ENCODE measurements around the gene TRIM17. TPM values are rescaled to one million over a fixed set of nuclear protein-coding genes. Genes with fewer than 3 reads are reported as not detected.
A peak's percentile ranks its signal among the peaks of the same experiment; 100 is the strongest.

Gene TRIM17
- total and polyA plus RNA-seq, 9 of the 15 experiments (the other 6 are each of a cell fraction or from before 2014, with no cell fraction given) = not detected

GRCh38 chr1:228430243-228430642, 13.6 kb upstream of the TRIM17 start:
- intact Hi-C loops (cut with micrococcal nuclease) = no loop called here
- ChIA-PET CTCF (ENCODE audit: low intra/inter-chr PET ratio) (interaction anchor here (0.5 kb wide), 1 partner anchor 1891 kb away, joined by 3 read pairs; no protein-coding TSS in a partner anchor), POLR2A (interaction anchor here (0.6 to 1.8 kb wide), 5 partner anchors 10 to 348 kb away, joined by 3 to 7 read pairs (median 3); partner anchors contain the start of gene ARF1)
- Histone ChIP-seq H3K4me1 (replicated peaks in 1 of 2; ENCODE audit: control insufficient read depth in 2 of 2, insufficient read depth in 2 of 2, low read length in 2 of 2) (peaks cover 7 to 10% of the 10 kb centered on the region in 2 experiments; a peak in 4 of 5 replicates), H3K9me3 (replicated peaks; ENCODE audit: control insufficient read depth, insufficient read depth, low read depth, low read length) (no peaks in the 10 kb centered on the region), H3K4me3 (no peak overlapping the region), H3K9me1 (ENCODE audit: control insufficient read depth, insufficient read depth, low read length) (no peaks in the 10 kb centered on the region), H3K4me2 (ENCODE audit: insufficient read depth, low read length) (no peak overlapping the region), H3K9ac (ENCODE audit: insufficient read depth in 1 of 2, low read depth in 2 of 2, low read length in 2 of 2) (no peak overlapping the region), H4K20me1 (replicated peaks; ENCODE audit: control insufficient read depth, insufficient read depth, low read length) (0 out of 2 replicates have a peak, but pooled peaks cover 2% of the 10 kb centered on the region), H3K36me3 (ENCODE audit: control insufficient read depth, insufficient read depth, low read length) (no peaks in the 10 kb centered on the region), H3K27me3 (ENCODE audit: control insufficient read depth in 2 of 2, insufficient read depth in 2 of 2, low read length in 2 of 2) (peaks cover 5 to 18% of the 10 kb centered on the region in 2 experiments; a peak in 3 of 5 replicates), H3K79me2 (ENCODE audit: control insufficient read depth, insufficient read depth, low read length) (no peaks in the 10 kb centered on the region), H3K27ac (ENCODE audit: extremely low read depth, low read depth, low read length) (no peak overlapping the region), H2AFZ (ENCODE audit: low read depth, low read length) (no peak overlapping the region)
- FAIRE-seq = no peak
- WGBS (ENCODE audit: insufficient coverage, low coverage, missing lambda C conversion rate) = 6% methylated on average over 6 of the region's 6 CpGs
- ATAC-seq = peak; percentile 18
- no TSS peak for BruUV-seq (replicated peaks)
- peak in 1 of 4 experiments; percentile 55 for DNase-seq (ENCODE audit: extremely low read depth in 1 of 4, low spot score in 3 of 4)
- TF ChIP-seq PYGO2 (tag; IDR thresholded peaks at IDR 0.05) = no peak
- 0 out of 2 replicates have a peak, but pooled peaks have one; percentile 5 for TF ChIP-seq CREM (IDR thresholded peaks at IDR 0.05; ENCODE audit: low read depth)
- no peak for TF ChIP-seq MBD2 (IDR thresholded peaks at IDR 0.05; ENCODE audit: borderline replicate concordance, low read depth)
- TF ChIP-seq ZNF384 (IDR thresholded peaks at IDR 0.05; ENCODE audit: low read depth, low read length) = peak; percentile 52; the same call in 1 of the 2 replicates
- TF ChIP-seq POLR2A (conservative IDR thresholded peaks at IDR 0.05) = no peak
- TF ChIP-seq NUFIP1 (IDR thresholded peaks at IDR 0.05; ENCODE audit: partially characterized antibody) = no peak
- peak; percentile 46; the same call in 1 of the 2 replicates for TF ChIP-seq CTBP1 (IDR thresholded peaks at IDR 0.05; ENCODE audit: borderline replicate concordance)
- TF ChIP-seq POLR2AphosphoS5 (IDR thresholded peaks at IDR 0.05; ENCODE audit: control insufficient read depth, insufficient read depth, low read depth, low read length) = no peak
- no peak for TF ChIP-seq NCOA1 (IDR thresholded peaks at IDR 0.05; ENCODE audit: low read depth)
- peak; percentile 26; the same call in 1 of the 2 replicates for TF ChIP-seq FOSL1 (tag; conservative IDR thresholded peaks at IDR 0.05)
- TF ChIP-seq NFIC (IDR thresholded peaks at IDR 0.05) = peak; percentile 85
- TF ChIP-seq FUS (optimal IDR thresholded peaks at IDR 0.05; ENCODE audit: low read depth, low read length) = no peak
- TF ChIP-seq ZNF239 (CRISPR knock-in tag; IDR thresholded peaks at IDR 0.05) = no peak
- TF ChIP-seq PKNOX1 (IDR thresholded peaks at IDR 0.05) = peak; percentile 72
- TF ChIP-seq STAT6 (CRISPR knock-in tag; IDR thresholded peaks at IDR 0.05) = no peak
- TF ChIP-seq EZH2 (IDR thresholded peaks at IDR 0.05; ENCODE audit: borderline replicate concordance, low read depth, low read length) = no peak
- TF ChIP-seq IRF2 (CRISPR knock-in tag; IDR thresholded peaks at IDR 0.05) = no peak
- TF ChIP-seq JUND (IDR thresholded peaks at IDR 0.05; ENCODE audit: borderline replicate concordance, low read depth, low read length) = 0 out of 2 replicates have a peak, but pooled peaks have one; percentile 39
- TF ChIP-seq JUND (tag; IDR thresholded peaks at IDR 0.05; ENCODE audit: borderline replicate concordance, low read depth, low read length) = no peak
- TF ChIP-seq U2AF1 (optimal IDR thresholded peaks at IDR 0.05; ENCODE audit: low read depth, low read length) = no peak
- 0 out of 2 replicates have a peak, but pooled peaks have one; percentile 30 for TF ChIP-seq ATF7 (IDR thresholded peaks at IDR 0.05)
- TF ChIP-seq NR3C1 (CRISPR knock-in tag; IDR thresholded peaks at IDR 0.05) = no peak
- peak; percentile 56 for TF ChIP-seq EGR1 (conservative IDR thresholded peaks at IDR 0.05)
- in situ Hi-C loops (cut with MboI) = no loop called here

Measured in K562 (cell line).